Measurements from ENCODE around the gene DOCK1.

DOCK1 gene

GRCh38 chr10:127243490-127244272 lies 338.5 kb downstream of the DOCK1 start:
- no peak for DNase-seq

GRCh38 chr10:127245456-127245855 lies 340.2 kb downstream of the DOCK1 start:
- DNase-seq = no peak

GRCh38 chr10:127250031-127250430 lies 344.8 kb downstream of the DOCK1 start:
- peak; percentile 16 for DNase-seq

- no peak for DNase-seq
These were observed 347.6 kb downstream of the DOCK1 start for GRCh38 chr10:127252818-127253217.

GRCh38 chr10:127254276-127254675 lies 349.0 kb downstream of the DOCK1 start:
- DNase-seq = no peak

GRCh38 chr10:127257395-127257794 lies 352.2 kb downstream of the DOCK1 start:
- no peak for DNase-seq

- no peak for DNase-seq
These were observed 354.1 kb downstream of the DOCK1 start for GRCh38 chr10:127259347-127259746.

- no peak for DNase-seq
These were observed 357.4 kb downstream of the DOCK1 start for GRCh38 chr10:127262606-127263005.

- DNase-seq = peak; percentile 7
These were observed 360.1 kb downstream of the DOCK1 start for GRCh38 chr10:127265288-127265687.

- no peak for DNase-seq
These were observed 361.2 kb downstream of the DOCK1 start for GRCh38 chr10:127266431-127266830.

GRCh38 chr10:127267442-127267841 lies 362.2 kb downstream of the DOCK1 start:
- no peak for DNase-seq

GRCh38 chr10:127272076-127272475 lies 366.8 kb downstream of the DOCK1 start:
- no peak for DNase-seq

- DNase-seq = no peak
These were observed 370.0 kb downstream of the DOCK1 start for GRCh38 chr10:127275272-127275671.

- DNase-seq = peak; percentile 54
These were observed 370.7 kb downstream of the DOCK1 start for GRCh38 chr10:127275793-127276450.

GRCh38 chr10:127276794-127277462 lies 371.7 kb downstream of the DOCK1 start:
- no peak for DNase-seq

- DNase-seq = no peak
These were observed 372.8 kb downstream of the DOCK1 start for GRCh38 chr10:127278001-127278400.

- DNase-seq = no peak
These were observed 374.1 kb downstream of the DOCK1 start for GRCh38 chr10:127279334-127279774.

GRCh38 chr10:127280446-127280845 lies 375.2 kb downstream of the DOCK1 start:
- no peak for DNase-seq

- DNase-seq = peak; percentile 51
These were observed 377.8 kb downstream of the DOCK1 start for GRCh38 chr10:127283017-127283416.

GRCh38 chr10:127283576-127283975 lies 378.3 kb downstream of the DOCK1 start:
- DNase-seq = no peak

GRCh38 chr10:127290850-127291249 lies 385.6 kb downstream of the DOCK1 start:
- DNase-seq = peak; percentile 6

GRCh38 chr10:127291329-127291728 lies 386.1 kb downstream of the DOCK1 start:
- no peak for DNase-seq

GRCh38 chr10:127292888-127293287 lies 387.7 kb downstream of the DOCK1 start:
- no peak for DNase-seq

GRCh38 chr10:127293640-127294039 lies 388.4 kb downstream of the DOCK1 start:
- DNase-seq = no peak

Measured in NCI-H2171 treated with DMSO at 0.1 percent for 48 hours (cell line).